MCF 10A (cell line): Measurements from ENCODE around the gene CEP85L. TPM values are rescaled to one million over a fixed set of nuclear protein-coding genes. Genes with fewer than 3 reads are reported as not detected.

Source experiments
- BruUV-seq: library from RNA; stranded (reverse); fragments of 400-500 nt; replicated peaks from 2 replicates; lab custom pipeline; 2021; lab: Mats Ljungman, UMichigan
- CTCF ChIA-PET: fragments of 300-600 bp; sonication (Branson Sonifier 250); formaldehyde crosslinking; extraction: SDS; loops from one replicate; lab custom pipeline; 2021; ENCODE audit warnings: antibody characterized with exemption, inconsistent platforms; lab: Yijun Ruan, JAX
- POLR2A ChIA-PET: fragments of 300-600, 350-650 bp; sonication (Branson Sonifier 250); formaldehyde crosslinking; extraction: SDS; loops from one replicate; lab custom pipeline; 2020; ENCODE audit warnings: antibody characterized with exemption, inconsistent platforms; lab: Yijun Ruan, JAX
- DNase-seq: peaks from one replicate; pipeline ENCODE4 v3.0.0-alpha.2; 2018; ENCODE audit not compliant: unreplicated experiment
- H3K27ac Mint-ChIP-seq: one replicate; pipeline ENCODE4 v1.8.0; 2022; ENCODE audit warnings: mild to moderate bottlenecking, low read depth, mixed read lengths; ENCODE audit not compliant: unreplicated experiment
- H3K27me3 Mint-ChIP-seq: one replicate; pipeline ENCODE4 v1.8.0; 2022; ENCODE audit warnings: mixed read lengths; ENCODE audit not compliant: insufficient read depth, unreplicated experiment
- H3K36me3 Mint-ChIP-seq: one replicate; pipeline ENCODE4 v1.8.0; 2022; ENCODE audit warnings: mild to moderate bottlenecking, moderate library complexity, mixed read lengths; ENCODE audit not compliant: insufficient read depth, unreplicated experiment
- H3K4me1 Mint-ChIP-seq: one replicate; pipeline ENCODE4 v1.8.0; 2022; ENCODE audit warnings: mixed read lengths; ENCODE audit not compliant: insufficient read depth, unreplicated experiment
- H3K4me3 Mint-ChIP-seq: one replicate; pipeline ENCODE4 v1.8.0; 2022; ENCODE audit warnings: mild to moderate bottlenecking, moderate library complexity, mixed read lengths; ENCODE audit not compliant: unreplicated experiment
- H3K9me3 Mint-ChIP-seq: one replicate; pipeline ENCODE4 v1.8.0; 2022; ENCODE audit warnings: mixed read lengths; ENCODE audit not compliant: unreplicated experiment
- intact Hi-C: fragments of 100-400 bp; cut with micrococcal nuclease; formaldehyde crosslinking; loops from 2 replicates; pipeline ENCODE4 v1.14.1; 2022
- total RNA-seq: library from RNA; stranded (reverse); gene quantifications from 2 replicates; pipeline ENCODE4 v1.2.3, GENCODE V29; 2022
- TF ChIP-seq, protein P1 (sequence below): fragments of 200-600 bp; IDR thresholded peaks from one replicate; pipeline ENCODE4 v1.8.0; 2022; ENCODE audit warnings: antibody characterized with exemption, mild to moderate bottlenecking; ENCODE audit not compliant: unreplicated experiment

CEP85L gene
- total RNA-seq, 1 experiment from 2014 or later, result 8.4 TPM

DNA sequence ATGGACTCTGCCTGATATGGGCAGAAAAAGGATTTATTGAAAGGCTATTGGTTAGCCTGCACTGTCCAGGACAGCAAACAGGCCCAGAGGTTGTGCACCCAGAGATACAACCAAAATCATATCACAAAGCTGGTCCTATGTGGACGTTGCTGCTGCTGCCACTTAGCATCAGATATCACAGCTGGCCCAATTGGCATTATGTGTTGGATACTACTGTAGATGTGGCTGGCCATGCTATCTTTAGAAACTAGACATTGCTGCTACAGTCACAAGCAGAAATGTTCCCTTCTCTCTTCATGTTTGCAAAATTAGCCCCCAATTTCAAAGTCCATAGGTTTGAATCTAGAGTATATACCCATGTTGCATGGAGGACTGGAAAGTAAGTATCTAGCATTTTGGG is 42.2 kb upstream of the CEP85L start:
- ChIA-PET CTCF (no interaction called here), POLR2A (no interaction called here)
- Mint-ChIP-seq H3K4me1 (no peaks in the 10 kb centered on the region), H3K9me3 (no peaks in the 10 kb centered on the region), H3K27me3 (no peaks in the 10 kb centered on the region), H3K36me3 (no peaks in the 10 kb centered on the region), H3K4me3 (no peak overlapping the region), H3K27ac (no peak overlapping the region)
- no TSS peak for BruUV-seq
- no peak for DNase-seq
- intact Hi-C loops, result no loop called here
- TF ChIP-seq, protein P1, sequence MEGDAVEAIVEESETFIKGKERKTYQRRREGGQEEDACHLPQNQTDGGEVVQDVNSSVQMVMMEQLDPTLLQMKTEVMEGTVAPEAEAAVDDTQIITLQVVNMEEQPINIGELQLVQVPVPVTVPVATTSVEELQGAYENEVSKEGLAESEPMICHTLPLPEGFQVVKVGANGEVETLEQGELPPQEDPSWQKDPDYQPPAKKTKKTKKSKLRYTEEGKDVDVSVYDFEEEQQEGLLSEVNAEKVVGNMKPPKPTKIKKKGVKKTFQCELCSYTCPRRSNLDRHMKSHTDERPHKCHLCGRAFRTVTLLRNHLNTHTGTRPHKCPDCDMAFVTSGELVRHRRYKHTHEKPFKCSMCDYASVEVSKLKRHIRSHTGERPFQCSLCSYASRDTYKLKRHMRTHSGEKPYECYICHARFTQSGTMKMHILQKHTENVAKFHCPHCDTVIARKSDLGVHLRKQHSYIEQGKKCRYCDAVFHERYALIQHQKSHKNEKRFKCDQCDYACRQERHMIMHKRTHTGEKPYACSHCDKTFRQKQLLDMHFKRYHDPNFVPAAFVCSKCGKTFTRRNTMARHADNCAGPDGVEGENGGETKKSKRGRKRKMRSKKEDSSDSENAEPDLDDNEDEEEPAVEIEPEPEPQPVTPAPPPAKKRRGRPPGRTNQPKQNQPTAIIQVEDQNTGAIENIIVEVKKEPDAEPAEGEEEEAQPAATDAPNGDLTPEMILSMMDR, result no peak

DNA sequence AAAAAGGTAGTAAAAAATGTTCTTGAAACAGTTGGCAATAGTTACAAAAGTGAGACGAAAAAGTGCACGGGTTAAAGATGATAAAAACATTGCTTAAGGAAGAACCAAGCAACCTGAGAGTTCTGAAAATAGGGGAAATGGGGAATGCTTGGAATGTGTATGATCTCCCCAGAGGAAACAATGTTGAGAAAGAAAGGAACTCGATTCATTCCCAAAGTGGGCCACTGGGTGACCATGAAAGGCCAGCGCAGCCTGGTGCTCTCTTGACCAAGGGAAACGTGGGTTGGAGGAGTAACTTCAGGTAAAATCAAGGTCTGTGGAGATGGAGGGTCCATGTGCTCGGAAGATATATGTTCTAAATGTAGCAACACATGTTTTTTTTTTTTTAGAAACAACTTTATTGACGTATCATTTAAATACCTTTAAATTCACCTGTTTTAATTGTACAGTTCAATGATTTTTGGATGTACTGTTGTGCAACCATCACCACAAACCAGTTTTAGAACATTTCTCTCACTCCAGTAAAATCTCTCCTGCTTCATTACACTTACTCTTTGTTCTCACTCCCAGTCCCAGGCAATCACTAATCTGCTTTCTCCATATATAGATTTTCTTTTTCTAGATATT is 34.5 kb upstream of the CEP85L start:
- no peak overlapping the region for H3K27ac Mint-ChIP-seq
- H3K36me3 Mint-ChIP-seq, result no peaks in the 10 kb centered on the region
- no peaks in the 10 kb centered on the region for H3K9me3 Mint-ChIP-seq
- no peak overlapping the region for H3K4me3 Mint-ChIP-seq
- intact Hi-C loops, result no loop called here
- DNase-seq, result no peak
- no TSS peak for BruUV-seq
- TF ChIP-seq, protein P1, result no peak
- CTCF ChIA-PET, result no interaction called here
- H3K27me3 Mint-ChIP-seq, result no peaks in the 10 kb centered on the region
- POLR2A ChIA-PET, result no interaction called here
- H3K4me1 Mint-ChIP-seq, result no peaks in the 10 kb centered on the region

DNA sequence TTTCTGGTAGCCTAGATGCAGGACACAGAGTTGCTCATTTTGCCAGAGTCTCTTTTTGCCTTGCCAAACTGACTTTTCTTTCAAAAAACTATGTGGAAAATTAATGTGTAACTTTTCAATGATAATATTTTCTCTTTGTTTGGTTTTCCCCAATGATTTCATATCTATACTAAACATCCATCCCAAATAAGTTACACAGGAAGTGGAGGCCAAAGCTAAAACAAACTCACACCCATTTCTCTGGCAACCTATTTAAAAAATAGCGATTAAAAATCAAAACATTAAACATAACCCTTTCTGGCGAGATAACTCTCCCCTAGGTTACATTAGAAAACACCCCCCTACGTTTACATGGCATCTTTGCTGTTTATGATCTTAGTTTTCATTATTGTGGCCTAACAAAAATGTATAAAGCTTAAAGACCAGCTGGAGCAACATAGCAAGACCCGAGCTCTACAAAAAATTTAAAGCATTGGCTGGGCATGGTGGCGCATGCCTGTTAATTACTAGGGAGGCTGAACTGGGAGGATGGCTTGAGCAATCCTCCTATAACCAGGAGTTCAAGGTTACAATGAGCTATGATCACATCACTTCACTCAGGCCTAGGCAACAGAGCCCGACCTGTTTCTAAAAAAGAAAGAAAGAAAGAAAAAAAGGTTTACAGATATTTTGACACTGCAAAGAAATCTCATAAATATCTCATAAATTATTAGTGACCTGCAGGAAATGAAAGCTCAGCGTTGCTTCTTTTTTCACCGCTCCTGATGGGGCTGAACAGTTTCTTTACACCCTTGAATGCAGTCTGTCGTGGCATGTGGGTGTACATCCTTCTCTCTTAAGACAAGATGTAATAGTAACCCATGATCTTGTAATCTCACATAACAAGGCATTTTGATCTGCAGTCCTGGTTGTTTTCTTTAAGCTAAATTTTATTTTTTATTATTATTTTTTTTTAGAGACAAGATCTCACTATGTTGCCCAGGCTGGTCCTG is 32.8 kb upstream of the CEP85L start:
- BruUV-seq, result no TSS peak
- DNase-seq, result no peak
- TF ChIP-seq, protein P1, result no peak
- intact Hi-C loops, result no loop called here
- Mint-ChIP-seq H3K36me3 (no peaks in the 10 kb centered on the region), H3K4me1 (peaks cover 4% of the 10 kb centered on the region), H3K4me3 (no peak overlapping the region), H3K27me3 (no peaks in the 10 kb centered on the region), H3K27ac (no peak overlapping the region), H3K9me3 (no peaks in the 10 kb centered on the region)
- ChIA-PET CTCF (interaction anchor here (0.5 to 1.5 kb wide), 6 partner anchors 25 to 766 kb away, joined by 3 to 4 read pairs (median 3); no protein-coding TSS in a partner anchor), POLR2A (interaction anchor here (1.0 to 1.8 kb wide), 2 partner anchors 24 to 40 kb away, joined by 3 to 5 read pairs; no protein-coding TSS in a partner anchor)
